Effector memory CD4-positive, alpha-beta T cell (primary cell): ENCODE results near the gene SCAMP2.
"Not testable (repeated sequence)": the region's sequence is repeated elsewhere in the genome, so short reads cannot be mapped to it uniquely, and the experiment has no call there.

Experiments used
- DNase-seq, 3 donors: peaks; one replicate each; pipeline ENCODE4 v3.0.0-alpha.2; 2020
- H3K27ac ChIP-seq: 2 replicates; pipeline ENCODE4 v1.7.0; 2013; ENCODE audit warnings: mild to moderate bottlenecking, low read length, moderate library complexity; ENCODE audit not compliant: insufficient read depth, poor library complexity, severe bottlenecking
- H3K27me3 ChIP-seq: replicated peaks from 2 replicates; pipeline ENCODE4 v1.7.0; 2013; ENCODE audit warnings: mild to moderate bottlenecking, low read length; ENCODE audit not compliant: insufficient read depth, control insufficient read depth, poor library complexity, severe bottlenecking
- H3K36me3 ChIP-seq: 2 replicates; pipeline ENCODE4 v1.7.0; 2013; ENCODE audit warnings: mild to moderate bottlenecking, low read length, moderate library complexity; ENCODE audit not compliant: control insufficient read depth, insufficient read depth
- H3K4me1 ChIP-seq: 2 replicates; pipeline ENCODE4 v1.7.0; 2013; ENCODE audit warnings: low read length, mild to moderate bottlenecking; ENCODE audit not compliant: control insufficient read depth, insufficient read depth, poor library complexity, severe bottlenecking
- H3K4me3 ChIP-seq: 2 replicates; pipeline ENCODE4 v1.7.0; 2013; ENCODE audit warnings: low read length, low read depth, mild to moderate bottlenecking; ENCODE audit not compliant: insufficient read depth, poor library complexity, severe bottlenecking
- H3K9me3 ChIP-seq: 2 replicates; pipeline ENCODE4 v1.7.0; 2013; ENCODE audit warnings: mild to moderate bottlenecking, low read length, moderate library complexity; ENCODE audit not compliant: control insufficient read depth

The SCAMP2 gene

DNA sequence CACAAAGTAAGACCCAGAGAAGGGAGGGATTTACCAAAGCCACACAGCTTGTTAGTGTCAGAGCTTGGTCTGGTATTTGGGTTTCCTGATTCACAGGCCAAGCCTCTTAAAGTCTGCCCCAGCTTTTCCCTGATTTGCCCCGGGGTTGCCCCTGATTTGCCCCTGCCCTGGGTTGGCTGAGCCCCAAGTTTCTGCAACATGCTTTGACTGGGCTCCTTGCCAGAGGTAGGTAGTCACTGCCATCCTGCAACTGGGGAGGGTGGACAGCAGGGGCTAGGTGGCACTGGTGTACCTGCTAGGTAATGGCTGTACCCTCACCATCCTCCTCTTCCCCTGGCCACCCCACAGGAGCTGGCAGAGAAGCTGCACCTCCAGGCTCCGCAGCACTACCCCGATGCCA lies 19.1 kb upstream of the SCAMP2 start:
- no peak overlapping the region for H3K27ac ChIP-seq
- DNase-seq = no peak

GRCh38 chr15:74891469-74891868 lies 18.3 kb upstream of the SCAMP2 start:
- H3K27ac ChIP-seq = peak overlapping the region; percentile 2
- no peak overlapping the region for H3K4me3 ChIP-seq
- peaks cover 8% of the 10 kb centered on the region for H3K36me3 ChIP-seq
- no peaks in the 10 kb centered on the region for H3K27me3 ChIP-seq
- DNase-seq = no peak
- no peaks in the 10 kb centered on the region for H3K9me3 ChIP-seq
- peaks cover 26% of the 10 kb centered on the region for H3K4me1 ChIP-seq

More for the DNA sequence above, 19.1 kb upstream of the SCAMP2 start:
- Histone ChIP-seq H3K4me3 (no peak overlapping the region), H3K36me3 (peaks cover 16% of the 10 kb centered on the region), H3K4me1 (peaks cover 26% of the 10 kb centered on the region), H3K9me3 (no peaks in the 10 kb centered on the region), H3K27me3 (no peaks in the 10 kb centered on the region)

GRCh38 chr15:74890665-74890960 lies 17.4 kb upstream of the SCAMP2 start:
- H3K27me3 ChIP-seq = no peaks in the 10 kb centered on the region
- peak overlapping the region; percentile 94 for H3K4me3 ChIP-seq
- no peak for DNase-seq
- no peaks in the 10 kb centered on the region for H3K9me3 ChIP-seq
- H3K27ac ChIP-seq = peak overlapping the region; percentile 79
- peaks cover 7% of the 10 kb centered on the region for H3K36me3 ChIP-seq
- peaks cover 26% of the 10 kb centered on the region for H3K4me1 ChIP-seq

- peak; percentile 67 to 80 (median 73) for DNase-seq
- Histone ChIP-seq H3K27ac (peak within 1 kb of the TSS; percentile 79), H3K36me3 (peaks cover 7% of the 10 kb centered on the region), H3K27me3 (no peaks in the 10 kb centered on the region), H3K4me3 (peak within 1 kb of the TSS; percentile 94), H3K9me3 (no peaks in the 10 kb centered on the region), H3K4me1 (peaks cover 26% of the 10 kb centered on the region)
Observed at GRCh38 chr15:74889883-74890664, 16.9 kb upstream of the SCAMP2 start, which contains the start of gene MPI. MPI (plus strand) TSS chr15:74890042; CDS start chr15:74890074, 32 bp downstream.

DNA sequence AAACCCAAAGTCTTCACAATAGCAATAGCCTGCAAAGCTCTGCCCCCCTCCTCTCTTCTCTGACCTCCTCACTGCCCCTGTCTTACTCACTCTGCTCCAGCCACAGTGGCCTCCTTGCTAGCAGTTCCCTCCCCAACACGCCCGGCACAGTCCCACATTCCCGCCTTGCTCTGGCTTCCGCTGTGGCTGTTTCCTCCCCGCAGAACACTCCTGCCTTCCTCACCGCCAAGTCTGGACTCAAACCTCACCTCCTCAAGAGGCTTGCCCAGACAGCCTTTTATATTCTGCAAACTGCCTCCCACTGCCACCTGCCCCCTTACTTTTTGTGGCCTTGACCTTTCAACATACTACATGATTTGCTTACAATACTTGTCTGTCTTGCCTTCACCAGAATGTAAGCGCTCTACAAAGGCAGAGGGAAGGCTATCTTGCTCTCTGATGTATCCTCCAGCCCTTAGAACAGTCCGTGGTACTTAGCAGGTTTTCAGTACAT lies 16.3 kb upstream of the SCAMP2 start:
- DNase-seq = peak in 1 of 3 donors; percentile 6
- Histone ChIP-seq H3K4me3 (peak overlapping the region; percentile 94), H3K9me3 (no peaks in the 10 kb centered on the region), H3K4me1 (peaks cover 26% of the 10 kb centered on the region), H3K27ac (peak overlapping the region; percentile 79), H3K36me3 (peaks cover 7% of the 10 kb centered on the region), H3K27me3 (no peaks in the 10 kb centered on the region)

GRCh38 chr15:74888716-74889115 lies 15.6 kb upstream of the SCAMP2 start:
- Histone ChIP-seq H3K36me3 (peaks cover 7% of the 10 kb centered on the region), H3K9me3 (no peaks in the 10 kb centered on the region), H3K4me3 (no peak overlapping the region), H3K27me3 (no peaks in the 10 kb centered on the region), H3K27ac (no peak overlapping the region), H3K4me1 (peaks cover 22% of the 10 kb centered on the region)
- no peak for DNase-seq

GRCh38 chr15:74887537-74888193 lies 14.5 kb upstream of the SCAMP2 start:
- not testable (repeated sequence) for H3K36me3 ChIP-seq, DNase-seq, H3K4me3 ChIP-seq, H3K9me3 ChIP-seq, H3K27me3 ChIP-seq, H3K27ac ChIP-seq
- peaks cover 12% of the 10 kb centered on the region for H3K4me1 ChIP-seq

GRCh38 chr15:74885461-74885860 lies 12.3 kb upstream of the SCAMP2 start:
- H3K36me3 ChIP-seq = no peaks in the 10 kb centered on the region

DNA sequence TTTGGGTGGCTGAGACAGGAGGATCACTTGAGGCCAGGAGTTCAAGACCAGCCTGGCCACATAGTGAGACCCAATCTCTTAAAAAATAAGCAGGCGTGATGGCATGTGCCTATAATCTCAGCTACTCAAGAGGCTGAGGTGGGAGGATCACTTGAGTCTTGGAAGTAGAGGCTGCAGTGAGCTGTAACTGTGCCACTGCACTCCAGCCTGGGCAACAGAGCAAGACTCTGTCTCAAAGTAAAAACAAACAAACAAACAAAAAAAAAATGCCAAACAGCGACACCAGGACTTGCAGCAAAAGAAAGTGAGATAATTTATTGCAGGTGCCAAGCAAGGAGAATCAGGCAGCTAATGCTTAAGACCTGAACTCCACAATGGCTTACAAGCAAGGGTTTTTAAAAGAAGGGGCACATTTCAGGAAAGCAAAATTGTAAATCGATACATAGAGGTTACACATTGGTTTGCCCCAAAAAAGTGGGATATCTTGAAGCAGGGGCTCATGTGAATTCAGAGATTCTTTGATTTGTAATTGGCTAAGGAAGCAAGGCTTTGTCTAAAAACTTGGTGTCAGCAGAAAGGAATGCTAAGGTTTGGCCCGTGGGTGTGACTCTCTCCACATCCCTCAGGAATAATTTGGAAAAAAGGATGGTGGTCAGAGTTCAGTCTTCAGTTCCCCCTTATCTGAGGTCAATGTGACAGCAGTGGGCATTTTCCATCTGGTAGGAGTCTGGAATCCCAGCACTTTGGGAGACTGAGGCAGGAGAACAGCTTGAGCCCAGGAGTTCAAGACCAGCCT lies 11.5 kb upstream of the SCAMP2 start:
- no peaks in the 10 kb centered on the region for H3K27me3 ChIP-seq
- H3K27ac ChIP-seq = no peak overlapping the region
- peaks cover 4% of the 10 kb centered on the region for H3K4me1 ChIP-seq
- H3K36me3 ChIP-seq = no peaks in the 10 kb centered on the region
- H3K9me3 ChIP-seq = no peaks in the 10 kb centered on the region
- no peak overlapping the region for H3K4me3 ChIP-seq
- no peak for DNase-seq

More at GRCh38 chr15:74885461-74885860, 12.3 kb upstream of the SCAMP2 start:
- Histone ChIP-seq H3K9me3 (no peaks in the 10 kb centered on the region), H3K4me1 (peaks cover 9% of the 10 kb centered on the region), H3K27ac (no peak overlapping the region), H3K4me3 (no peak overlapping the region), H3K27me3 (no peaks in the 10 kb centered on the region)
- DNase-seq = no peak
